Effector memory CD4-positive, alpha-beta T cell (primary cell): ENCODE results near the gene LHX4.

ENCODE experiments used
- DNase-seq, 3 donors: peaks; one replicate each; pipeline ENCODE4 v3.0.0-alpha.2; 2020
- H3K27ac ChIP-seq: 2 replicates; pipeline ENCODE4 v1.7.0; 2013; ENCODE audit warnings: mild to moderate bottlenecking, low read length, moderate library complexity; ENCODE audit not compliant: insufficient read depth, poor library complexity, severe bottlenecking
- H3K27me3 ChIP-seq: replicated peaks from 2 replicates; pipeline ENCODE4 v1.7.0; 2013; ENCODE audit warnings: mild to moderate bottlenecking, low read length; ENCODE audit not compliant: insufficient read depth, control insufficient read depth, poor library complexity, severe bottlenecking
- H3K36me3 ChIP-seq: 2 replicates; pipeline ENCODE4 v1.7.0; 2013; ENCODE audit warnings: mild to moderate bottlenecking, low read length, moderate library complexity; ENCODE audit not compliant: control insufficient read depth, insufficient read depth
- H3K4me1 ChIP-seq: 2 replicates; pipeline ENCODE4 v1.7.0; 2013; ENCODE audit warnings: low read length, mild to moderate bottlenecking; ENCODE audit not compliant: control insufficient read depth, insufficient read depth, poor library complexity, severe bottlenecking
- H3K4me3 ChIP-seq: 2 replicates; pipeline ENCODE4 v1.7.0; 2013; ENCODE audit warnings: low read length, low read depth, mild to moderate bottlenecking; ENCODE audit not compliant: insufficient read depth, poor library complexity, severe bottlenecking
- H3K9me3 ChIP-seq: 2 replicates; pipeline ENCODE4 v1.7.0; 2013; ENCODE audit warnings: mild to moderate bottlenecking, low read length, moderate library complexity; ENCODE audit not compliant: control insufficient read depth

LHX4 gene

GRCh38 chr1:180187626-180188025 lies 42.4 kb upstream of the LHX4 start:
- Histone ChIP-seq H3K27me3 (no peaks in the 10 kb centered on the region), H3K4me3 (no peak overlapping the region), H3K9me3 (no peaks in the 10 kb centered on the region), H3K27ac (no peak overlapping the region), H3K4me1 (no peaks in the 10 kb centered on the region), H3K36me3 (peaks cover 23% of the 10 kb centered on the region)
- DNase-seq: no peak

GRCh38 chr1:180188091-180188506 lies 42.0 kb upstream of the LHX4 start:
- no peaks in the 10 kb centered on the region for H3K4me1 ChIP-seq
- no peak for DNase-seq
- H3K27ac ChIP-seq: no peak overlapping the region
- no peaks in the 10 kb centered on the region for H3K9me3 ChIP-seq
- H3K27me3 ChIP-seq: no peaks in the 10 kb centered on the region
- H3K36me3 ChIP-seq: peaks cover 23% of the 10 kb centered on the region
- no peak overlapping the region for H3K4me3 ChIP-seq

- H3K4me3 ChIP-seq: no peak overlapping the region
- DNase-seq: no peak
- H3K4me1 ChIP-seq: no peaks in the 10 kb centered on the region
- no peaks in the 10 kb centered on the region for H3K9me3 ChIP-seq
- no peak overlapping the region for H3K27ac ChIP-seq
- H3K36me3 ChIP-seq: peaks cover 23% of the 10 kb centered on the region
- no peaks in the 10 kb centered on the region for H3K27me3 ChIP-seq
These were observed 41.3 kb upstream of the LHX4 start for GRCh38 chr1:180188684-180189175.

- no peak for DNase-seq
- Histone ChIP-seq H3K27me3 (no peaks in the 10 kb centered on the region), H3K4me1 (no peaks in the 10 kb centered on the region), H3K9me3 (no peaks in the 10 kb centered on the region), H3K36me3 (peaks cover 25% of the 10 kb centered on the region), H3K27ac (no peak overlapping the region), H3K4me3 (no peak overlapping the region)
These were observed 40.0 kb upstream of the LHX4 start for GRCh38 chr1:180190091-180190490.

- no peak overlapping the region for H3K4me3 ChIP-seq
- no peaks in the 10 kb centered on the region for H3K27me3 ChIP-seq
- H3K36me3 ChIP-seq: peaks cover 22% of the 10 kb centered on the region
- no peak overlapping the region for H3K27ac ChIP-seq
- H3K4me1 ChIP-seq: no peaks in the 10 kb centered on the region
- H3K9me3 ChIP-seq: no peaks in the 10 kb centered on the region
- no peak for DNase-seq
These were observed 37.9 kb upstream of the LHX4 start for GRCh38 chr1:180192172-180192571.

DNA sequence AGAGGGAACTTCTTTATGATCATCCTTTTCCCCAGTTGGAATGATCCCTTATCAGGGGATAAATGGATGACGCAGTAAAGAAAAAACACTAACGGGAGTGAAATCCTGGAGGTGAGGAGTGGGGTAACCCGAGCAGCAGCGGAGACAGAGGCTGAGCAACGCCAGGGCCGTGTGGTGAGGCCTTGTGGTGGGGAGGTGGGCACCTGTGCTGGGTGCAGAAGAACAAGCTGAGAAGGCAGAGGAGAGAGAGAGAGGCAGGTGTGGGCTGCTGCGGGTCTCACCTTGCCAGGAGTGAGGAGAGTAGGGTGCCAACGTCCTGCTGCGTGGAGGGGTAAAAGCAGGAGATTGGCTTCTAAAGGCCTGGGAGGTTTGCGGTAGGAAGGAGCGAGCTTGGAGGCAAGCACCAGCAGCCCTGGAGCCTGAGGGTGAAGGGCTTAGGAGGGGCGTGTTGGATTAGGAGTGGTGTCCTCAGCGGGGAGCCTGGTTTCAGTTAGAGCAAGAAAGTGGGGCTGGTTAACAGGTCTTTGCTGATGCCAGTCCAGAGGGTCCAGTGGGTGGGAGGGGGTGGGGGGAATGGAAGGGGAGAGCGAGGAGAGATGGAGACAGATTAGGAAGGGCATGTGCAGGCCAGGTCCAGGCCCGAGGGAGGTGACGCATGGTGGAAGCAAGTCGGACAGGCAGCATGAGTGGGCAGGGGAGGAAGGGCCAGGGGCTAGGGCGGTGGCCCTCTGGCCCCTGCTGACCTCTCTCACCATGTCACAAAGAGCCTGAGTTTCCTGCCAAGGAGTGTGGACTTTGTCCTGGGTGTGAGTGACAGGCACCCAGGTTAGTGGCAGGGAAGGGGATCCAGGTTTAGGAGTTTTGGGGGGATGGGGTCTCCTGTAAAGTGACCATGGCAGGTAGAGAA lies 36.7 kb upstream of the LHX4 start:
- DNase-seq: no peak
- Histone ChIP-seq H3K27me3 (no peaks in the 10 kb centered on the region), H3K4me1 (no peaks in the 10 kb centered on the region), H3K36me3 (peaks cover 28% of the 10 kb centered on the region), H3K9me3 (no peaks in the 10 kb centered on the region), H3K27ac (no peak overlapping the region), H3K4me3 (no peak overlapping the region)

DNA sequence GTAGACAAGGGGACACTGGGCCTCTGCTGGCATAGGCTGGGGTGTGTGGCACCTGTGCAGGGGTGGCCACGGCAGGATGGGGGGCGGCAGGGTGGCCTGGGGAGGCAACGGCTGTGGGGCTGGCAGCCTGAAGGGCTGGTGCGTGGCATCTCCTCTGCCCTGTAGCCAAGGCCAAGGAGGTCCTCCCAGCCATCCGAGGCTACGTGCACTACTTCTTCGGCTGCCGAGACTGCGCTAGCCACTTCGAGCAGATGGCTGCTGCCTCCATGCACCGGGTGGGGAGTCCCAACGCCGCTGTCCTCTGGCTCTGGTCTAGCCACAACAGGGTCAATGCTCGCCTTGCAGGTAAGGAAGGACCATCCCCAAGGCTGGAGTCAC lies 36.0 kb upstream of the LHX4 start:
- Histone ChIP-seq H3K4me1 (no peaks in the 10 kb centered on the region), H3K9me3 (no peaks in the 10 kb centered on the region), H3K36me3 (peaks cover 28% of the 10 kb centered on the region), H3K27me3 (no peaks in the 10 kb centered on the region), H3K27ac (no peak overlapping the region), H3K4me3 (no peak overlapping the region)
- DNase-seq: no peak

GRCh38 chr1:180194546-180195207 lies 35.4 kb upstream of the LHX4 start:
- no peaks in the 10 kb centered on the region for H3K9me3 ChIP-seq
- peaks cover 25% of the 10 kb centered on the region for H3K36me3 ChIP-seq
- H3K4me1 ChIP-seq: no peaks in the 10 kb centered on the region
- no peak overlapping the region for H3K27ac ChIP-seq
- H3K4me3 ChIP-seq: no peak overlapping the region
- DNase-seq: no peak
- H3K27me3 ChIP-seq: no peaks in the 10 kb centered on the region

DNA sequence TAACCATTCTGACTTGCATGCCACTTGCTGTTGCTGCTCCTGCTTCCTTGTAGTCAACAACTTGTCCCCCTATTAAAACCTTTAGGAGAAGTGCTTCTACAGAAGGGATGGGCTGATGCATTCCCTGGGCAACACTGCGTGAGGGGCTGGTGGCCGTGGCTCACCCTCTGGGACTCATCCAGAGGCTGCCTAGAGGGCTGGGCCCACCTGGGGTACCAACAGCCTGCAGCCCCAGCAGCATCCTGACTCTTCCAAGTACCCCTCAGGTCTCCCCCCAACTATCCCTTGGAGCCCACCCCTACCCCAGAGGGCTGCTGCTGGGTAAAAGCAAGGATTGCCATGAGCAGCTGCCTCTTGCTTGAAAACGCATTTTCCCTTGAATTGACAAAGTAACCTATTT lies 34.7 kb upstream of the LHX4 start:
- Histone ChIP-seq H3K4me3 (no peak overlapping the region), H3K4me1 (no peaks in the 10 kb centered on the region), H3K27ac (no peak overlapping the region), H3K9me3 (no peaks in the 10 kb centered on the region), H3K36me3 (peaks cover 19% of the 10 kb centered on the region), H3K27me3 (no peaks in the 10 kb centered on the region)
- DNase-seq: no peak

- Histone ChIP-seq H3K9me3 (no peaks in the 10 kb centered on the region), H3K4me1 (no peaks in the 10 kb centered on the region), H3K36me3 (peaks cover 17% of the 10 kb centered on the region), H3K27ac (no peak overlapping the region), H3K27me3 (no peaks in the 10 kb centered on the region), H3K4me3 (no peak overlapping the region)
- no peak for DNase-seq
These were observed 34.1 kb upstream of the LHX4 start for GRCh38 chr1:180195916-180196315.
